ENCODE measurements around the gene SCNN1A.

DNA sequence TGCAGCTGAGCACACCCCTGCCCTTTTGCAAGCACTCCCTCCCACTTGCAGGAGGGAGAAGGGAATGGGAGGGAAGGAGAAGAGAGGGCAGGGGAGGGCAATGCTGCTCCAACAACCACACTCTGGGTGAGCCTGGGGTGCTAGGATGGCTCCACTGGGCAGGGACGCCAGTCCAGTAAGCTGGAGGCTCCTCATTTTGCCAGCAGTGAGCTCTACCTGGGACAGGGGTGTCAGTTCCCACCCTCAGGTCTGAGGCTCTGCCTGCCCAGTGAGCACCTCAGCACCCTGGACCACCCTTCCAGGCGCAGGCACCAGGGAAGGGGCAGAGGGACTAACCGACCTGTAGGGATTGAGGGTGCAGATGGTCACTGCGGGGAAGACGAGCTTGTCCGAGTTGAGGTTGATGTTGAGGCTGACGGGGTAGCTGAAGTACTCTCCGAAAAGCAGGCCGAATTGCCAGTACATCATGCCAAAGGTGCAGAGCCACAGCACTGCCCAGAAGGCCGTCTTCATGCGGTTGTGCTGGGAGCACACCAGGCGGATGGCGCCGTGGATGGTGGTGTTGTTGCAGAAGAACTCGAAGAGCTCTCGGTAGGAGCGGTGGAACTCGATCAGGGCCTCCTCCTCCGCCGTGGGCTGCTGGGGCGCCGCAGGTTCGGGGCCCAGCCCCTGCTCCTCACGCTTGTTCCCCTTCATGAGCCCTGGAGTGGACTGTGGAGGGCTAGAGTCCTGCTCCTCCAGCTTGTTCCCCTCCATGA lies 1.2 kb downstream of the SCNN1A start:
- TF ChIP-seq POLR2AphosphoS5 (IDR thresholded peaks at IDR 0.05) (no peak), POLR2A (IDR thresholded peaks at IDR 0.05; ENCODE audit: low read depth) (no peak)

Measured in esophagus muscularis mucosa (tissue), 2 donors.